Stimulated activated CD8-positive, alpha-beta memory T cell treated with anti-CD3 and anti-CD28 coated beads, Interleukin-4, amount 100 ng/mL, for 4 hours (primary cell): ENCODE measurements around the gene HPSE2.

ENCODE experiments used
- DNase-seq, 2 donors: peaks; one replicate each; pipeline ENCODE4 v3.0.0-alpha.2; 2020; ENCODE audit warnings: low read depth in 2 of 2, low spot score in 1 of 2

The HPSE2 gene

DNA sequence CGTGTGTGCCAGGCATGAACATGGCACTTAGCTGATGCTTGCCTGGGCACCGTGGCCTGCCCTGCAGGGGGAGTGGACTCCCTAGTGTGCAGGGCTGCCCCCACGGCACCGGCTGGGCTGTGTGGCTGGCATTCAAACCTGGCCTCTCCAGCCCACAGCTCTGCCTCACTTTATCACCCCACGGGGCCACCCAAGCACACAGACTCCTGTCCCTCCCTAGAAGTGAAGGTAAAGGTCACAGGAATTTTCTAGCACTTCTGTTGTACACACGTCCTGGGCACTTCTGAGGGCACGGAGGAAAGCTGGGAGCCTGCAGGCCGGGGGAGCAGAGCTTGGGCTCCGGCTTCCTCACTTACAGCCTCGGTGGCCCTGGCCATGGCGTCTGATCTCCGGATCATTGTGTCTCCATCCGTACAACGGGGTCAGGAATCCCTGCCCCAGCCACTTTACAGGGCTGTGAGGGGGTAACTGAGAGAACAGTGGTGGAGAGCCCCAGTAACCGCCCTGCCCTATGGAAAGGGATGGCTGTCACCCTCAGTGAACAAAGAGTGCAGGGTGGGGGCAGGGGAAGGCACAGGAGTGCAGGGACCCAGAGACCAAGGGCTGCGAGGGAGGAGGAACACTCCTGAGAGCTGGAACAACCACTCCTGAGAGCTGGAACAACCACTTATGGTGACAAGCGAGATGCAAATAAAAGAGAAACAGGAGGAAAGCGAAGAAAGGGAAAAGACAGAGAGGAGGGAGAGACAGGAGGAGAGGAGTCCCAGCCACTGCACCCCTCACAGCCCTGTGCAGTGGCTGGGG, 816.8 kb downstream of the HPSE2 start:
- DNase-seq: no peak

DNA sequence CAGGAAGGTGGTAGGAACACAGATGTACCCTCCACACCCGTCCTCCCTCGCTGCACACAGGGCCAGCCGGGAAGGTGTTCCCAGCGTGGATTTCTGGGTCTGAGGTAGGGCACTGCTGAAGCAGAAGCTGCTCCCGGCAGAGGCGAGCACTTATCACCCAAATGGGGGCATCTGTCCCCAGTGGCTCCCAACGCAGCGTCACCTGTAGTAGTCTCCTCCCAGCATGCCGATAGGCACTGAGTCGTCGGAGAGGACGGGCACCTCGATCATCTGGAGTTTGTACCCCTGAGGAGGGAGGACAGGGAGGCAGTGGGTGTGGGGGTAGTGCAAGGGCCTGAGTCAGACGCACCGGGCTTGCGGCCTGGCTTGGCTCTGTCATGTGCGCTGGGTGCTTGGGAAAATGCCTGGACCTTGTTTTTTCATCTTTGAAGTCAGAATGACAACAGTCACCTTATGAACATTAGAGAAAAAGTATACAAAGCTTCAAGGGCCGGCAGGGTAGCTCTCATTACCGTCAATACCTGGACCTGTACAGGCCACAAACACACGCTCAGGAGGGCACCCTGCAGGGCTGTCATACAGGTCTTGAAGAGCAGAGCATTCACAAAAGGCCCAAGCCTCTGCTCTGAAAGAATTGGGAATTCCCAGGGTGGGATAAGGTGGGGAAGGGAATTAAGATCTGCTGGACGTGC, 817.5 kb downstream of the HPSE2 start:
- no peak for DNase-seq

DNA sequence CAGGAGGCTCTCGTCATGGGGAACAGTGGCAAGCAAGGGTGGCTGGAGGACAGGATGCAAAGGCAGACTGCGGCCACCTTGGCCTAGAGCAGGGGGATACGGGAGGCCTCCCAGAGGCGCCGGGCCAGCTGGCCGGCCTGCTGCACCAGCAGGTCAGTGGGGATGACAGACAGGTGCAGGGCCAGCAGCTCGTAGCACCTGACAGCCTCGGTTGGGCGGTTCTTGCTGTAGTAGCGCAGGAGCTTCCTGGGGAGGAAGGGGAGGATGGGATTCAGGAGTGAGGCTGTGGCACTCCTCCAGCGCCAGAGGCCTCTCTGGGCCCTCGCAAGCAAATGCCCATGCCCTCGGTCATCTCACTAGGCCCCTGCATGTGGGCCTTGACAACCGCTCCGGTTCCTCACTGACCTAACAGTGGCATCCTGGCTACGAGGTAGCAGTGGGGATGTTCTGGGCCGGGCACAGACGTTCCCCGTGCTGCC, 818.1 kb downstream of the HPSE2 start:
- DNase-seq: no peak

DNA sequence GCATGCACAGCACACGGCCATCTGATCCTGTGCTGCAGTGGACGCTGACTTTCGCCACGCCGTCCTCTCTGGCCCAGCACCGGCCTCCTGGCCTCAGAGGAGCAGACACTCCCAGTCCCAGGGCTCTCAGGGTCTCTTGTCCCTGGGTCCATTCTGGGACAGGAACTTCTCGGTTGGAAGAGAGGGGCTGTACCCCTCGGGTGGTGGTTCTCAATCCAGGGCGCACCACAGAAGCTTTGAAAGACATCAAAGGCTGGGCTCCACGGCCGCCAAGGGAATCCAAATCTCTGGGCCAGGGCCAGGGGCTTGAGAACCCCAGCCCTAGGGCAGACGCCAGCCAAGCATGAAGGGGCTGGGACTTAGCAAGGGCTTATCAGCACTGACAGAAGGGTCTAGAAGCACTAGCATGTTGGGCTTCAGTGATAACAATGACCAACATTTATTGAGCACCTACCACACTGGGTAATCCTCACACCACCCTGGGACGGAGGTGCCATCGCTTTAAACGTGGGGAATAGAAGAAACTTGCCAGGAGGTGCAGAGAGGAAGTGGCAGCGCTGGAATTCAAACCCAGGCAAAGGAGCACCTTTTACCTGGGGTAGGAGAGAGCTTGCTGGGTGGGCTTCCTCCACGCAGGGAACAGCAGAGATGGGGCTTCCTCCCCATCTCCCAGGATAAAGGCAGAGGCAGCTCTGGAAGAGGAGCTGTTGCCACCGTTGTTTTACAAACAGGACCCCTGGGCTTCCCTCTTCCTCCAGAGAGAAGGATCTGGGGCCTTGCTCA, 818.9 kb downstream of the HPSE2 start:
- no peak for DNase-seq

DNA sequence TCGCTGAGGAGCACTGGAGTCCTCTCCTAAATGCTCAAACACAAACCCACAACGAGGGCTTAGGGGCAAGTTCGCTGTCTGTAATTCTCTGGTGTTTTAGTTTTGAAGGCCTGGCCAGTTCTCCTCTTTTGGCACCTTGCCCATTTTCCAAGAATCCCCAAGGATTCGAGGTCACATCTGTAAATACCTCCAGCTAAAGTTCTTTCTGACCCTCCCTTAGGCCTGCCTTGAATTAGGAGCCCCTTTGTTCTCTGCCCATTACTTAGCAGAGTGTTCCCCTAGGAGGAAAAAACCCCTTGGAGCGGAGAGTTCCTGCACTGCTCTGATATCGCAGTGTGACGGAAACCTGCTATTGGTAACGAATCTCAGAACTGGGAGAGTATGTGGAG, 819.9 kb downstream of the HPSE2 start:
- DNase-seq: no peak

DNA sequence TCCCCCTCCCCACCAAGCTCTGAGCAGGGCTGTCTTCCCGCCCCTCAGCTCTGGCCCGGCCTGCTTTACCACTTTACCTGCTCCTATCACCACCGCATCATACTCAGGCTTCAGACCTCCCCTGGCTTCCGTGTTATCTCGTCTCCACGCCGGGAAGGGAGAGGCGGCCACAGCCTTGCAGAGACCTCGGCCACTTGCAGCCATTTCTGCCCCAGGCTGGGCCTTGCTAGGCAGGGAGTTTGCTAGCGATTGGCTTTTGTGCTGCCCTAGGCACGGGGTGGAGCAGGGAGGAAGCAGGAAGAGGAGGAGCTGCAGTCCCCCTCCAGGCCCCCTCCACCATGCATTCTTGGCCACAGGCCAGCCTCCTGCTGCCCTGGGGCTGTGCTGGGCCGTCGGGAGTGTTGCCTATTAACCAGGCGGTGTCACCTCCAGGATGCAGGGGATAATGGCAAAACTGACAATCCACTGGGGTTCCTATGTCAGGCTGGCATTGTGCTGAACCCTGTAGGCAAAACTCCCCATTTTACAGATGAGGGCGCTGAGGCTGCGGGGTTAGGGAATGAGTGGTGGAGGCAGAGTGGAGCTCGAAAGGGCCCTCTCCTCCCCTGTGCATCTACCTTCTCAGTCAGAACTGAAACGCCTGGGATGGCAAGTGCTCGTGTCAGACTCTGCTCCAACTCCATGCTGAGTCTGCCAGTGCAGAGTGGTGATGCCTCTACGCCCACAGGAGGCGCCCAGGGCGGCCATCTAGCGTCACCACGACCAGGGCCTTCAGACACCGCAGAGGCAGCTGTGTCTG, 820.5 kb downstream of the HPSE2 start, which contains the start of gene PYROXD2:
PYROXD2 (minus strand) TSS at position 251 of the 799 bp plus-strand sequence; CDS start at position 204, 47 bp downstream.
- no peak for DNase-seq

DNA sequence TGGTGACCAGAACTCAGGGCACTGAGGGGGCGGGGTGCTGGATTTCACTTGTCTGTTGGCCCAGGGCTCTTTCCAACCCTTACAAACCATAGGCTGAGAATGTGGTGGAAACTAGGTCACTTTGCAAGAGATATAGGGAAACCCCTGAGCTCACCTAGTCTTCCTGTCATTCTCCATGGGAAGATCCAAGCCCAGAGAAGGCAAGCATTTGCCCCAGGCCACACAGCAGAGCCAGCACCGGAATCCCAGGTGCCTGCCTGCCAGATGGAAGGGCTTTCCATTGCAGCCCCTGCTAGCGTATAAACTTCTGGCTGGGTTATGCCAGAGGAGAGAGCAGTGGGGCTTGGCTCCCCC, 821.1 kb downstream of the HPSE2 start:
- DNase-seq: no peak

DNA sequence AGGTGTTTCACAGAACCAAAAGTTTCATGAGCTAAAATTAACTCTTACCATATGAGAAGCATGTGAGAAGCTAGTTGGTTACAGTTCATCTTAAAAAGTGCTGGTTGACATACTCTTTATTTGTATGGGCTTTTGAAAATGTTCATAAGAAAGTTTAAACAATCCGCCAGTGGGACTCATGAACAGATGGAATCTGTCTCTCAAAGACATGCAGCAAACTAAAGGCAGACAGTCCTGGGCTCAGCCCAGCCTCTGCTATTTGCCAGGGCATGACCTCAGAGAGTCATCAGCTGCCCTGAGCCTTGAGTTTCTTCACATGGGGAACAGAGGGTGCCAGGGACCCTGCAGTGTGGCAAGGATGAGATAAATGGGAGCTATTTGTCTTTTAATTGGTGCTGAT, 823.9 kb downstream of the HPSE2 start:
- DNase-seq: no peak

DNA sequence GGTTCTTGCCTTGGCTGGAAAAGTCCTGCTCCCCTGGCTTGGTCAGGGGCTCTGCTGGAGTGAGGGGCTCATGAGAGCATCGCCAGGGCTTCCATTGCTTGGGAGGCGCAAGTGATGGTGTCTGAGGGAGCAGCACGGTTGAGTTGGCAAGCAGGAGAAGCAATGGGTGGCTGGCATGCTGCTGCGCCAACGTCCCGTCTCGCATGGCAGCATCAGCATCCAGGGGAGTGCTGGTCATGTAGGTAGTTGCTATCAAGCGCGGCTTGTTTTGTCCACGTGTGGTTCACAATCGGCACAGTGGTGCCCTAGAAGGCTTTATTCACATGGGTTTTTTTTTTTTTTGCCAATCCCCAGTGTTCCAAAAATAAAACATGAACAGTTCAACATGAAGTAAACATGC, 824.5 kb downstream of the HPSE2 start:
- DNase-seq: no peak

DNA sequence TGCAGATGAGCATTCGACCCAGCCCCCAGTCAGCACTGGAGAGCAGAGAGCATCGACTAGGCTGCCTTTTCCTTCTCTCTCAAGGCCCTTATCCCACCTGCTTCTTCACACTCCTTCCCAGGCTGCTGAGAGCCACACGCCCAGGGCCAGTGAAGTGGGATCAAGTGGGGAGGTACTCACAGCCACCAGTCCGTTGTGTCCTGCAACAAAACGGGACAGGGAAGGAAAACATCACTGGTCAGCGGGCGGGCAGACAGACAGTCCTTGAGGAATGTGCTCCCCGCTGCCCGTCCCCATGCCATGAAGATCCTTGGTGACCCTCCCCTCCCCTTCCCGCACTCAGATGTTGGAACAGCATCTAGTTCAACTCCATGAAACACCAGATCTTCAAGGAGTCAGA, 824.9 kb downstream of the HPSE2 start:
- DNase-seq: no peak

DNA sequence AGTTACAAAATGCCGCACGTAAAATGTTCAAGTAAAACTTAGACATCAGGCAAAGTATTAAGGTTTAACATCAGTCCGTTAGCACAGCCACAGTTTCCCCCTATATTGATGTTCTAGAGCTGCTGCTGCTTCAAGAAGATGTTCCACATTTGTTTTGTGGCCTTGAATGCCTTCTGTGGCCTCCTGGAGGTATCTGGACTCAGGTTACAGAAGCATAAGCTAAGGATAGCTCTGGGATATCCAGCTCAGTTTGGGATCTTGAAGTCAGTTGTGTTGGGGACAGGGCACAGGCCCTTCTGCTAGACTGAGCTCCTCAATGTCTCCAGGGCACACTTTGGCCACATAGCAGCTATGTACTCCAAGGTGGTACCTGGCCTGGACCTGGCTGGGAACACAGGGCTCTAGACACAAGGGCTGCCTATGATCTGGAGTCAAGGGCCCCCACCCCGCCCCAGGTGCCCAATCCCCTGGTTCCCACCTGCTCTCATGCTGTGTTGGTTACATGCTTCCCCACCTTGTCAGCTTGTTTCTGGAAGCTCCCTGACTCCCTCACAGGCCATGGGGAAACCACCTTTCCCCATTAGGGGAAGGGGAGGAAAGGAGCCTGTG, 825.4 kb downstream of the HPSE2 start:
- no peak for DNase-seq

DNA sequence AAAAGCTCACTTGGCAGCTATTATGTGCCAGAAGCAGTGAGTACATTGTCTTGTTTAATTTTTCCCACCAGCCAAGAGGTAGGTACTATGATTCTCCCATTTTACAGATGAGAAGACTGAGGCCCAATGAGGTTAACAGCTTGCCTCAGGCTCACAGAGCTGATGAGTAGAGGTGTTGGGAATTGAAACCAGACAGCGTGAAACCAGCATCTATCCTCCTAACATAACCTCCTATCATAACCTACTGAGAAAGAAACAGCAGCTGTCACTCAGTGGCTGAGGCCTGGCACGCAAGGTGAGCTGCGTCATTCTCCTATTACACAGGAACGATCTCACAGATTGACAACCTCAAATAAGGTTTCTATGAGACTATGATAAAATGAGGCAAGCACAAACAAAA, 826.9 kb downstream of the HPSE2 start:
- no peak for DNase-seq

DNA sequence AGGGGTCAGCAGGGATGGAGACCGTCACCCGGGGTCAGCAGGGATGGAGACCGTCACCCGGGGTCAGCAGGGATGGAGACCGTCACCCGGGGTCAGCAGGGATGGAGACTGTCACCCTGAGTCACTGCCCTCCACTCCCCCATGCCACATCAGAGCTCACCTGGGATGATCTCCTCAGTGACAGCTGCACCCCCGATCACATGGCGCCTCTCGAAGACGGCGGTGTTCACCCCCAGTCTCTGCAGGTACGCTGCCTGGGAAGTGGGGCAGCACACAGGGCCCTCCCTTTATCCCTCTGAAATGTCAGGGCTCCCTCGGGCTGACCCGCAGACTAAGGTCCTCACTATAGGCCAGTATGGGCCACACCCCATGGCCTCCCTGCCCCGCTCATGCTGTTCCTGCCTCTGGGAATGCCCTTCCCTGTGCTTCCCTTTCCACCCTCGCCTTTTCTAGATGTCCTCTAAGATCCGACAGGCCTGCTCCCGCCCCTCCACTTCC, 827.9 kb downstream of the HPSE2 start:
- DNase-seq: no peak
